Activated B cell treated with CpG ODN at 0.5 μM for 24 hours (primary cell): ENCODE results near the gene RIMS1. TPM values are rescaled to one million over a fixed set of nuclear protein-coding genes. Genes with fewer than 3 reads are reported as not detected.

ENCODE experiments used
- ATAC-seq: fragments of 200-7000 bp; cut with Tn5 transposase; one replicate; pipeline ENCODE4 v1.10.0; 2021; ENCODE audit warnings: low read depth, mild to moderate bottlenecking, moderate library complexity
- CTCF ChIA-PET: fragments of 350-600 bp; sonication (Branson Sonifier 250); formaldehyde crosslinking; loops from one replicate; lab custom pipeline; 2021; ENCODE audit warnings: antibody characterized with exemption; lab: Charles Lee
- POLR2A ChIA-PET: fragments of 350-600 bp; sonication (Branson Sonifier 250); formaldehyde crosslinking; loops from one replicate; lab custom pipeline; 2021; ENCODE audit warnings: antibody characterized with exemption; lab: Charles Lee
- DNase-seq: peaks from one replicate; pipeline ENCODE4 v3.0.0; 2022
- H3K27ac Mint-ChIP-seq: one replicate; pipeline ENCODE4 v1.8.0; 2020; ENCODE audit warnings: mixed read lengths
- H3K27me3 Mint-ChIP-seq: one replicate; pipeline ENCODE4 v1.8.0; 2021; ENCODE audit warnings: mixed read lengths
- H3K36me3 Mint-ChIP-seq: one replicate; pipeline ENCODE4 v1.8.0; 2021; ENCODE audit warnings: low read depth, mixed read lengths
- H3K4me1 Mint-ChIP-seq: one replicate; pipeline ENCODE4 v1.8.0; 2021; ENCODE audit warnings: mixed read lengths
- H3K4me3 Mint-ChIP-seq: one replicate; pipeline ENCODE4 v1.8.0; 2020; ENCODE audit warnings: mild to moderate bottlenecking, mixed read lengths
- H3K9me3 Mint-ChIP-seq: one replicate; pipeline ENCODE4 v1.8.0; 2020; ENCODE audit warnings: mixed read lengths
- CTCF ChIP-seq: fragments of 200-600 bp; IDR thresholded peaks from one replicate; pipeline ENCODE4 v1.8.0; 2022; ENCODE audit warnings: antibody characterized with exemption, mild to moderate bottlenecking
- intact Hi-C: fragments of 100-400 bp; cut with micrococcal nuclease; formaldehyde crosslinking; loops from one replicate; pipeline ENCODE4 v1.15.1; 2024
- total RNA-seq: library from RNA; stranded (reverse); gene quantifications from 2 replicates; pipeline ENCODE4 v1.2.3, GENCODE V29; 2022

The RIMS1 gene
- total RNA-seq, 1 donor from 2014 or later, result not detected

- ATAC-seq, result no peak
- Mint-ChIP-seq H3K4me3 (no peak overlapping the region), H3K4me1 (no peaks in the 10 kb centered on the region), H3K27me3 (peaks cover 15% of the 10 kb centered on the region), H3K27ac (no peak overlapping the region), H3K9me3 (no peaks in the 10 kb centered on the region), H3K36me3 (no peaks in the 10 kb centered on the region)
- DNase-seq, result no peak
- POLR2A ChIA-PET, result no interaction called here
- CTCF ChIA-PET, result no interaction called here
- TF ChIP-seq CTCF, result no peak
- intact Hi-C loops, result no loop called here
Measured at GRCh38 chr6:72267470-72267869, 381.1 kb downstream of the RIMS1 start.

GRCh38 chr6:72271531-72271930 lies 385.2 kb downstream of the RIMS1 start:
- no peaks in the 10 kb centered on the region for H3K4me1 Mint-ChIP-seq
- CTCF ChIA-PET, result no interaction called here
- H3K27me3 Mint-ChIP-seq, result peaks cover 8% of the 10 kb centered on the region
- H3K27ac Mint-ChIP-seq, result no peak overlapping the region
- ATAC-seq, result no peak
- POLR2A ChIA-PET, result no interaction called here
- no peaks in the 10 kb centered on the region for H3K9me3 Mint-ChIP-seq
- no peaks in the 10 kb centered on the region for H3K36me3 Mint-ChIP-seq
- no peak for DNase-seq
- TF ChIP-seq CTCF, result no peak
- no peak overlapping the region for H3K4me3 Mint-ChIP-seq
- intact Hi-C loops, result no loop called here

- DNase-seq (no peak), ATAC-seq (no peak)
- Mint-ChIP-seq H3K4me3 (no peak overlapping the region), H3K27me3 (peaks cover 8% of the 10 kb centered on the region), H3K27ac (no peak overlapping the region), H3K36me3 (no peaks in the 10 kb centered on the region), H3K4me1 (no peaks in the 10 kb centered on the region), H3K9me3 (no peaks in the 10 kb centered on the region)
- ChIA-PET CTCF (no interaction called here), POLR2A (no interaction called here)
- no peak for TF ChIP-seq CTCF
- intact Hi-C loops, result no loop called here
Measured at GRCh38 chr6:72272958-72273357, 386.6 kb downstream of the RIMS1 start.

GRCh38 chr6:72275888-72276287 lies 389.5 kb downstream of the RIMS1 start:
- H3K9me3 Mint-ChIP-seq, result no peaks in the 10 kb centered on the region
- DNase-seq (no peak), ATAC-seq (no peak)
- no peak for TF ChIP-seq CTCF
- H3K27me3 Mint-ChIP-seq, result peaks cover 2% of the 10 kb centered on the region
- CTCF ChIA-PET, result no interaction called here
- H3K4me1 Mint-ChIP-seq, result no peaks in the 10 kb centered on the region
- POLR2A ChIA-PET, result no interaction called here
- no peak overlapping the region for H3K4me3 Mint-ChIP-seq
- intact Hi-C loops, result no loop called here
- H3K27ac Mint-ChIP-seq, result no peak overlapping the region
- H3K36me3 Mint-ChIP-seq, result no peaks in the 10 kb centered on the region

GRCh38 chr6:72282201-72282600 lies 395.9 kb downstream of the RIMS1 start:
- Mint-ChIP-seq H3K9me3 (no peaks in the 10 kb centered on the region), H3K4me1 (no peaks in the 10 kb centered on the region), H3K27ac (no peak overlapping the region), H3K4me3 (no peak overlapping the region), H3K36me3 (no peaks in the 10 kb centered on the region), H3K27me3 (no peaks in the 10 kb centered on the region)
- intact Hi-C loops, result no loop called here
- ATAC-seq (no peak), DNase-seq (no peak)
- no peak for TF ChIP-seq CTCF
- CTCF ChIA-PET, result no interaction called here
- POLR2A ChIA-PET, result no interaction called here
